Ovary (tissue), 9 donors: ENCODE measurements around the gene NBDY. TPM values are rescaled to one million over a fixed set of nuclear protein-coding genes. Genes with fewer than 3 reads are reported as not detected.
A peak's percentile ranks its signal among the peaks of the same experiment; 100 is the strongest.
"Not testable (repeated sequence)": the region's sequence is repeated elsewhere in the genome, so short reads cannot be mapped to it uniquely, and the experiment has no call there.

Experiments used
- DNase-seq, 5 donors: peaks; one replicate each; pipeline ENCODE4 v3.0.0-alpha.2; 2019 to 2020
- H3K27ac ChIP-seq, 2 donors: fragments of 200-600 bp; one replicate each; pipeline versions ENCODE4 v1.5.1 to v1.8.0; 2019 to 2022
- H3K27me3 ChIP-seq: fragments of 200-600 bp; one replicate; pipeline ENCODE4 v1.8.0; 2022
- H3K36me3 ChIP-seq: fragments of 200-600 bp; sonication (generic); one replicate; pipeline ENCODE4 v1.5.1; 2019
- H3K4me1 ChIP-seq: one replicate; pipeline ENCODE4 v1.8.1; 2013; ENCODE audit warnings: mild to moderate bottlenecking, moderate library complexity; ENCODE audit not compliant: insufficient read depth
- H3K4me3 ChIP-seq: fragments of 200-600 bp; sonication (generic); one replicate; pipeline ENCODE4 v1.5.1; 2017
- H3K9me3 ChIP-seq, 2 donors: fragments of 200-600 bp in 1 of 2; sonication (generic) in 1 of 2; one replicate each; pipeline versions ENCODE4 v1.5.1 to v1.8.1; 2013 to 2019; ENCODE audit warnings: mild to moderate bottlenecking in 1 of 2, moderate library complexity in 1 of 2
- CTCF ChIP-seq, 3 donors: fragments of 450-650 bp in 2 of 3; fragments of 200-600 bp in 1 of 3; IDR thresholded peaks; one replicate each; pipeline versions ENCODE4 v1.5.1 to v1.8.0; 2016 to 2022; ENCODE audit warnings: antibody characterized with exemption in 3 of 3, mild to moderate bottlenecking in 1 of 3
- EP300 ChIP-seq: sonication (generic); formaldehyde crosslinking; IDR thresholded peaks from one replicate; pipeline ENCODE4 v1.6.1; 2017; ENCODE audit warnings: antibody characterized with exemption
- POLR2A ChIP-seq: fragments of 450-650 bp; IDR thresholded peaks from one replicate; pipeline ENCODE4 v1.6.1; 2017; ENCODE audit warnings: antibody characterized with exemption, mild to moderate bottlenecking, moderate library complexity
- WGBS, 3 donors: extraction: QIAGEN DNeasy Blood & Tissue Kit in 1 of 3; methylation state at CpG; one replicate each; pipeline versions ENCODE4 v1.1.5 to v1.1.7; 2013 to 2017; 5-methylcytosine and 5-hydroxymethylcytosine counted together
- intact Hi-C, 4 donors: fragments of 100-400 bp; cut with DNase I; formaldehyde crosslinking; loops; one replicate each; pipeline versions ENCODE4 v1.11.0 to v1.15.1; 2022 to 2023
- polyA plus RNA-seq, 2 donors: library from polyadenylated mRNA; stranded (reverse); fragments of 200-250 nt in 1 of 2; fragments of 350-450 nt in 1 of 2; fragmentation: Illumina TruSeq in 1 of 2; extraction: RNeasy Lipid Tissue Mini Kit (QIAGEN cat#74804) in 1 of 2; gene quantifications; one replicate each; pipeline ENCODE4 v1.2.3, GENCODE V29; 2013 to 2014
- total RNA-seq, 7 donors: library from RNA; depleted of rRNA in 2 of 7; stranded (reverse); fragments of >200 nt in 2 of 7; fragmentation: NEBNext Ultra II Directional in 3 of 7; extraction: Animal tissue kit (Norgen Biotek cat#: 25700) in 3 of 7; gene quantifications; one replicate each; pipeline versions ENCODE4 v1.1.0 to v1.2.4, GENCODE V29; 2016 to 2023
- donor health status: DM: no; HTN: no; CAD: no; lungs with moderate emphysema.
- donor health status: DM: no; HTN: no; CAD: no.
- donor health status: Bipolar disorder and iron deficiency.
- donor health status: DM: yes; HTN: yes; CAD: no.
- donor health status: DM: no; HTN: no; CAD: no.
- donor health status: DM: yes; HTN: yes; CAD: no.

The NBDY gene
- total and polyA plus RNA-seq, 9 donors: 11.9 to 60.9 (median 35.1) TPM

- Histone ChIP-seq H3K4me3 (no peak overlapping the region), H3K9me3 (no peaks in the 10 kb centered on the region), H3K4me1 (no peaks in the 10 kb centered on the region), H3K27me3 (no peaks in the 10 kb centered on the region), H3K27ac (no peak overlapping the region), H3K36me3 (no peaks in the 10 kb centered on the region)
- TF ChIP-seq EP300 (no peak), POLR2A (no peak), CTCF (IDR thresholded peaks at IDR 0.05) (no peak)
- WGBS, 3 donors: 67 to 72% (median 70%) methylated on average over 7 of the region's 7 CpGs
- DNase-seq: peak in 1 of 5 donors; percentile 6
- intact Hi-C loops: no loop called here
Observed at GRCh38 chrX:56759736-56760409, 30.8 kb downstream of the NBDY start.

- WGBS, 3 donors: 77 to 82% (median 79%) methylated on average over 15 of the region's 15 CpGs
- H3K9me3 ChIP-seq, H3K27me3 ChIP-seq, intact Hi-C loops, H3K36me3 ChIP-seq, H3K4me1 ChIP-seq, H3K27ac ChIP-seq, H3K4me3 ChIP-seq: not testable (repeated sequence)
- DNase-seq: peak in 1 of 5 donors; percentile 2
Observed at GRCh38 chrX:56760410-56761124, 31.5 kb downstream of the NBDY start.

- Histone ChIP-seq H3K27me3 (no peaks in the 10 kb centered on the region), H3K27ac (no peak overlapping the region), H3K9me3 (no peaks in the 10 kb centered on the region), H3K36me3 (no peaks in the 10 kb centered on the region), H3K4me3 (no peak overlapping the region), H3K4me1 (peaks cover 4% of the 10 kb centered on the region)
- peak in 1 of 5 donors; percentile 16 for DNase-seq
- WGBS, 3 donors: 67 to 80% (median 74%) methylated on average over 5 of the region's 5 CpGs
- intact Hi-C loops: no loop called here
- TF ChIP-seq CTCF (IDR thresholded peaks at IDR 0.05) (no peak), EP300 (no peak), POLR2A (no peak)
Observed at GRCh38 chrX:56761167-56761566, 32.1 kb downstream of the NBDY start.

- Histone ChIP-seq H3K9me3 (no peaks in the 10 kb centered on the region), H3K36me3 (no peaks in the 10 kb centered on the region), H3K4me1 (peaks cover 4% of the 10 kb centered on the region), H3K4me3 (no peak overlapping the region), H3K27ac (no peak overlapping the region), H3K27me3 (no peaks in the 10 kb centered on the region)
- DNase-seq: no peak
- WGBS, 3 donors: 66 to 73% (median 71%) methylated on average over 3 of the region's 3 CpGs
- TF ChIP-seq CTCF (IDR thresholded peaks at IDR 0.05) (no peak), EP300 (no peak), POLR2A (no peak)
- intact Hi-C loops: no loop called here
Observed at GRCh38 chrX:56762220-56762619, 33.2 kb downstream of the NBDY start.
